ENCODE data around the gene ELMO1.

ELMO1 gene

DNA sequence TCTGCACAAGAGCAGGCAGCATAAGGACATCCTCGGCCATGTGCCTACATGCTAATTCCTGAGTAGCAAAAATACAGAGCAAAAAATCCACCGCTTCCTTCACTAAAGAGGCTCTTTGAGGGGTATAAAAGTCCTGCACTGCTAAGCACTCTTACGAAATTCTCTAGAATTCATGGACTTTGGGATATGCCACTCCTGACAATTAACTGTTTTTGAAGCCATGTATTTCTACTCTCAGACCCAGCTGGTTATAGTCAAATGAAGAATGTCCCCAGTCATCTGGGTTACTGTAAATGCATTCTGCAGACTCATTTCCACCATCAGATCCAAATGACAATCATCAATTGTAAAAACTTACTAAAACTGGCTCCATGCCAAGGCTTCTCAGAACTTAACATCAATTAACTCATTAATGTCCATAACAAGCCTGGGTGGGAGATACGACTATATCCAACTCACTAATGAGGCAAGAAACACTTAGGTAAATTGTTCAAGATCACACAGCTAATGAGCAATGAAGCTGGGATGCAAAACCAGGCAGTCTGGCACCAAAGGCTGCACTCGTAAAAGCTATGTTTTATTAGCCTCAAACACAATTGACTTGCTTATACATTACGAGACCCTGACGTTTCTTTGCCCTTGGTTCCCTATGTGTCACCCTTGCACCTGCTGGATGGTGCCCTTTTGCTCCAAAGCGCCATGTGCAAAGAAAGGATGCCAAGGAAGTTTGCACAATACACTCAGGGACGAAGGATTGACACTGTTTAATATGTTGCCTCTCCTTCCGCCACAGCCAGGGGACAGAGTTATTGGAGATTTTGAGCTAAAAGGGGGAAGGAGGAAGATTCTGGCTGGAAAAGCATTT is 250.4 kb downstream of the ELMO1 start:
- intact Hi-C loops (cut with DNase I) = loop anchor here (5.0 kb wide), 1 partner anchor 211 kb away; no protein-coding TSS in a partner anchor
- no peak for DNase-seq

DNA sequence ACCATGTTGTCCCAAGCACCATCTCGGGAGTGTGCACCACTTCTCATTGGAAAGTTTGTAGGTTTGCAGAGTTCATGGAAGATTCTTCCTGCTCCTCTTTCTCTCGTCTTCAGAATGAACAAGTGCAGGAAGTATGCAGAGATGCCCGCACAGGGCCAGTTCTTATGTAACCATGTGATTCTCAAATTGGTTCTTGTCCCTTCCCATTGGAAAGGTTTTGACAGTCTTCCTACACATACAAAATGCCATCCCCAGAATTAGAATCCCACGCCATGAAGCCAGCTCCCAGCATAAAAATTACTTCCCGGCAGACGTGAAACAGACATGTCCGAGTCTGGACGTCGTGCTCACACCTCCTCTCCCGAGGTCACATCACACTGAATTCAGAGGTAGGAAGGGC is 251.6 kb downstream of the ELMO1 start:
- no peak for DNase-seq
- intact Hi-C loops (cut with DNase I) = loop anchor here (5.0 kb wide), 1 partner anchor 210 kb away; no protein-coding TSS in a partner anchor

DNA sequence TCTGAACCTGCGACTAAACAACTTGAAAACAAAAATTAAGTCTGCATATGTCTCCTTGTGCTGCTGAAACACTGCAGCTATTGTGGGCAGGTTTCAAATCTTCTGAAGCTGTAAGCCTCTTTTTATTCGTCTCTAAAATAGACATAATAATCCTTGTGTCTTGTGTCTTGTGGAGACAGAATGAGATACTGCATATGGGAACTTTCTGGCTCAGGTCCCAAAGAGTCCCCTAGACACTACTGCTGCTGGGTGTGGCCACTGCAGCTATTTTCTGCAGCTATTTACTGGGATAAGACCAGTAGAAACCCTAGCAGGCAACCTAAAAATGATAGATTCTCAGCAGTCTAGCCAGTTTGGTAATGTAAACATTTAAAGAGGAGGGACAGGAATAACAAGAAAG is 252.0 kb downstream of the ELMO1 start:
- intact Hi-C loops (cut with DNase I) = loop anchor here (5.0 kb wide), 1 partner anchor 209 kb away; no protein-coding TSS in a partner anchor

DNA sequence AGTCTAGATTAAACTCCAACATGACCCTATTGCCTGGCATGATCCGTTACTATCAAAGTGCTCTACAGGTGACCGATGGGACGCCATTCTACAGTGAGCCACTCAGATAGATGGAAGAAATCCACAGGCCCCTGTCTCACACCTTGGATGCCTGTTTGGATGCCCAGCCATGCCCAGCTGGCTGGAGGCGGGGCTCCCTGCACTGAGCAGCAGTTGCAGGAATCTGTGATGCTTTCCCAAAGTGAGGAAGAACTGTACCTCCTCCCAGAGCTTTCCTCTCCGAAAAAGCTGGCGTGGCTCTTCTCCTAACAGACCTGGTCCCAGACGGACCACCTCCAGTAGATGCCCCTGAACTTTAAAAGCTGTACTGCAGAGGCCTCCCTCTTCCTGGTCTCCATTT is 253.3 kb downstream of the ELMO1 start:
- intact Hi-C loops (cut with DNase I) = loop anchor here (5.0 kb wide), 1 partner anchor 208 kb away; no protein-coding TSS in a partner anchor
- no peak for DNase-seq

More for the DNA sequence above, 252.0 kb downstream of the ELMO1 start:
- DNase-seq = no peak

GRCh38 chr7:37194943-37195342 is 253.7 kb downstream of the ELMO1 start:
- no peak for DNase-seq
- intact Hi-C loops (cut with DNase I) = loop anchor here (5.0 kb wide), 1 partner anchor 208 kb away; no protein-coding TSS in a partner anchor

DNA sequence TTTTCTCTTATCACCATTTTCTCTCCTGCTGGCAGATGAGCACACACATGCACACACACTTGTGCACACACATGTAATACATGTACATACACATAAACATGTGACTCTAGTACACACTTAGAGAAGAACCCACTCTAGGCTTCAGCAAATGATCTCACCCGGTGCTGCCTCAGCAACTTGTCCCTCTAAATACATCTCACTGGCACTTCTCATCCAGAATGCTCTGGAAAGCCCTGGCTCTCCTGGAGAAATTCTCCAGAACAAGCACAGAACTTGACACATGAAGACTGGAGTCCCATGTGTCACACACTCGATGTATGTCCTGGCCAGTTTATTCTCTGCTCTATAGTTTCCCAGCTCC is 254.9 kb downstream of the ELMO1 start:
- DNase-seq = peak in 1 of 42 donors; percentile 37
- intact Hi-C loops (cut with DNase I) = no loop called here

GRCh38 chr7:37193087-37193774 is 255.4 kb downstream of the ELMO1 start:
- intact Hi-C loops (cut with DNase I) = no loop called here

GRCh38 chr7:37191797-37192196 is 256.9 kb downstream of the ELMO1 start:
- DNase-seq = no peak
- intact Hi-C loops (cut with DNase I) = no loop called here

More at GRCh38 chr7:37193087-37193774, 255.4 kb downstream of the ELMO1 start:
- DNase-seq = peak in 21 of 42 donors; percentile 22 to 70 (median 42)

DNA sequence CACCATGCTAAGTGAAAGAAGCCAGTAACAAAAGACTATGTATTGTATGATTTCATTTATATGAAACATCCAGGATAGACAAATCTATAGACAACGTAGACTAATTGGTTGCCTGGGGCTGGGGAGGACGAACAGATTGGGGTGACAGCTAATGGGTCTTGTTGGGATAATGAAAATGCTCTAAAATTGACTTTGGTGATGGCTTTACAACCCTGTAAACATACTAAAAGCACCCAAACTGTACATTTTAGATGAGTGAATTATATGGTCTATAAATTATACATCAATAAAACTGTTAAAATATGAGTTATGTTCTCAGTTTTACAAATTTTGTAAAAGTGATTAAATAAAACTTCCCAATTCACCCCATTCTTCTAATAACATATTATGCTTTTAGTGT is 261.5 kb downstream of the ELMO1 start:
- DNase-seq = no peak
- intact Hi-C loops (cut with DNase I) = no loop called here

GRCh38 chr7:37186753-37187152 is 261.9 kb downstream of the ELMO1 start:
- no peak for DNase-seq
- intact Hi-C loops (cut with DNase I) = no loop called here

DNA sequence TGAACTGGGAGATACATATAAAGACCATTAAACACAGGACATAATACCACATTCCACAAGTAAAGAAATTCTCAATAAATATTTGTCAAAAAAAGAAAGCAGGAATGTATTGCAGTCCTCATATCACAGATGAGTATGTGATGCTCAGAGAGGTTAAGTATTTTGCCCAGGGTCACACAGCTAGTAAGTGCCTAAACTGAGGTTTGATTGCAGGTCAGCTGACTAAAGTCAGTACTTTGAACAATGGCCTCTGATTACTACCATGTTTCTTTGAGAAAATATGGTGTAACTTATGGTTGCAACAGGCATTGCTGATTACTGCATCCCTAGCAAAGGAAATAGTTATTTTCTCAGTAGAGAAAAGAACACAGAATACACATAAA is 267.1 kb downstream of the ELMO1 start:
- no peak for DNase-seq
- intact Hi-C loops (cut with DNase I) = loop anchor here (5.0 kb wide), 1 partner anchor 194 kb away; no protein-coding TSS in a partner anchor

GRCh38 chr7:37180828-37181549 is 267.7 kb downstream of the ELMO1 start:
- no peak for DNase-seq
- intact Hi-C loops (cut with DNase I) = loop anchor here (5.0 kb wide), 1 partner anchor 194 kb away; no protein-coding TSS in a partner anchor

DNA sequence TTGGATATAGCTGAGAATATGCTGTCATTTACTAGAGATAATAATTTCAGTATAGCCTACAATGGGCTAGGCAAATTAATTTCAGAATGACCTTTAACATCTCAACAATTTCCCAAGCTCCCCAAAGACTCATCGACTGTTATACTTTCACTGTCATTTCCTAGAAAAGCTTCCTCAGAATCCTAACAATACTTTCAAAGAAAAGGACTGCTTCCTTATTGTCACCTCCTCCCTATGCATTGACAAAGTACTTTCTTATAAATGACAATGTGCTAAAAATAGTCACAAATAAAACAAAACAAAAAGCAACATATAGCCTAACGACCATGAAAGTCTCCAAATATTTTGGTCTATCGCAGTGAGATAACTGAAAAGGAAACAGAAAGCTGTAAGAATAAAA is 272.6 kb downstream of the ELMO1 start:
- DNase-seq = no peak
- intact Hi-C loops (cut with DNase I) = no loop called here

GRCh38 chr7:37174460-37174859 is 274.2 kb downstream of the ELMO1 start:
- intact Hi-C loops (cut with DNase I) = no loop called here
- no peak for DNase-seq

GRCh38 chr7:37173670-37174069 is 275.0 kb downstream of the ELMO1 start:
- intact Hi-C loops (cut with DNase I) = no loop called here
- DNase-seq = no peak

- DNase-seq = no peak
- intact Hi-C loops (cut with DNase I) = no loop called here
These were observed 286.6 kb downstream of the ELMO1 start for GRCh38 chr7:37162106-37162505.

- intact Hi-C loops (cut with DNase I) = no loop called here
- no peak for DNase-seq
These were observed 288.0 kb downstream of the ELMO1 start for GRCh38 chr7:37160656-37161055.

GRCh38 chr7:37153376-37153775 is 295.3 kb downstream of the ELMO1 start:
- DNase-seq = no peak
- intact Hi-C loops (cut with DNase I) = no loop called here

DNA sequence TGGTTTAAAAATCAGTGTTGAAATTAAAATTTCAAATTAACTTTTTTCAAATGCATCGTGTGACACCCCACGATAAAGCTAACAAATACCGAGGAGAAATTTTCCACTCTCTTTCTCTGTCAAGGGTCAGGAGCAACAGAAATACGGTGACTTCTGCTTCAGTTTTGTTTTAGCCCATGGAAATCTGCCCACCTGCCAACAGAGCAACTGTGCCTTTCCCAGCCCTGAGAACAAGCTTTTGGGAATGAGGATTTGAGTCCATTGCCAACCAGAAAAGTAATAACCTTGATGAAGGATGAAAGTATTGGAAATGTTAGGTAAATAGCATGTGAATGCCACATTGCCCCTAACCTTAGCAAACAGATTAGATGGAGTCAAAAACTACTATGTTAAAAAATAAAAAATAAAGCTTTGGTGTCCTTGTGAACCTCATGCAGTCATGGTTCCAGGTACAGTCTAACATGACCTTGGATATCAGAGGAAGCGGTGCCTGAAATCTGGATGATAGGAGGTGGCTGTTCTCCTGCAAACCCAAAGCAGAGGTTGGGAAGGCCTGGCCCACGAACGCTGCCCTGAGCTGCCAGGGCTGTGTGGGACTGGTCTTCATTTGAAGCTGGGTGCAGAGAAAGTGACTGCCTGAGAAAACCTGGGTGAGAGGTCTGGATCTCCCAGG is 296.8 kb downstream of the ELMO1 start:
- DNase-seq = no peak

More for the DNA sequence above, 296.8 kb downstream of the ELMO1 start:
- intact Hi-C loops (cut with DNase I) = no loop called here

Measured in head of caudate nucleus (tissue), 42 donors.